ENCODE results near the gene IMP4. TPM values are rescaled to one million over a fixed set of nuclear protein-coding genes. Genes with fewer than 3 reads are reported as not detected.

IMP4 gene
- total and polyA plus RNA-seq, 12 donors, result 50.6 to 190 (median 64.6) TPM

DNA sequence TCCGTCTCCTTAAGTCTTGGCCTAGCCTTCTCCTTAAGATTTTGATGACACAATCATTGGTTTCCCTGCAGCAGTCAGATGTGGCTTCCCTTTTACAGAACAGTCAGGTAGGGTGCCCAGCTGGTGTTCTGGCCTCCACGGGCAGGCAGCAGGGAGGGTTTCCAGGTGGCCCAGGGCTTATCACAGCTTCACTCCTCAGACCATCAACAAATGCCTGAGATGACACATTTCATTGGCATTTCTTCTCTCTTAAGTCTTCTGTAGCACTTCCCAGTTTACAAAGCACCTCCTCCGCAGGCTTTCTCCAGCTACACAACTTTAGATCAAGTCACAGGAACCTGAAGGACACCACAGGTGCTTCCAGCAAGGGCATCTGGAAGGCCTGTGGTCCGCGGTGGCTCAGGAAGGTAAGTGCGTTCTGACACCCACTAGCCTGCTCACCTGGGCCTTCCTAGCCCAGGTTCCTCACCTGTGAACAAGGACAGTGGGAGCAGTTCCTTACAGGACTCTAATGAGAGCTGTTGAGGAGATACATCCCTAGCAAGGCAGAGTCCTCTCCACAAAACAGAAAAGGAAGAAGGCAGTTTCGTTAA is 50.7 kb downstream of the IMP4 start:
- no peak overlapping the region for H3K27ac ChIP-seq
- H3K4me3 ChIP-seq, result no peak overlapping the region
- TF ChIP-seq, protein P1, sequence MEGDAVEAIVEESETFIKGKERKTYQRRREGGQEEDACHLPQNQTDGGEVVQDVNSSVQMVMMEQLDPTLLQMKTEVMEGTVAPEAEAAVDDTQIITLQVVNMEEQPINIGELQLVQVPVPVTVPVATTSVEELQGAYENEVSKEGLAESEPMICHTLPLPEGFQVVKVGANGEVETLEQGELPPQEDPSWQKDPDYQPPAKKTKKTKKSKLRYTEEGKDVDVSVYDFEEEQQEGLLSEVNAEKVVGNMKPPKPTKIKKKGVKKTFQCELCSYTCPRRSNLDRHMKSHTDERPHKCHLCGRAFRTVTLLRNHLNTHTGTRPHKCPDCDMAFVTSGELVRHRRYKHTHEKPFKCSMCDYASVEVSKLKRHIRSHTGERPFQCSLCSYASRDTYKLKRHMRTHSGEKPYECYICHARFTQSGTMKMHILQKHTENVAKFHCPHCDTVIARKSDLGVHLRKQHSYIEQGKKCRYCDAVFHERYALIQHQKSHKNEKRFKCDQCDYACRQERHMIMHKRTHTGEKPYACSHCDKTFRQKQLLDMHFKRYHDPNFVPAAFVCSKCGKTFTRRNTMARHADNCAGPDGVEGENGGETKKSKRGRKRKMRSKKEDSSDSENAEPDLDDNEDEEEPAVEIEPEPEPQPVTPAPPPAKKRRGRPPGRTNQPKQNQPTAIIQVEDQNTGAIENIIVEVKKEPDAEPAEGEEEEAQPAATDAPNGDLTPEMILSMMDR (IDR thresholded peaks at IDR 0.05), result no peak
- WGBS, 2 donors, result 92 to 94% methylated on average over 7 of the region's 7 CpGs
- H3K4me1 ChIP-seq, result peaks cover 3 to 33% (median 21%) of the 10 kb centered on the region in 9 donors
- peaks cover 0 to 2% (median 0%) of the 10 kb centered on the region in 7 donors for H3K27me3 ChIP-seq
- ATAC-seq (no peak), DNase-seq (no peak)
- intact Hi-C loops (cut with DNase I), result loop anchor here in 1 of 10 donors (5.0 kb wide), 1 partner anchor 36 kb away; the partner anchor contains the start of gene PTPN18
- no peaks in the 10 kb centered on the region for H3K36me3 ChIP-seq
- no peaks in the 10 kb centered on the region for H3K9me3 ChIP-seq

Other genes starting within 250 kb of the IMP4 start
- gene POTEF, start 213.7 kb upstream of the IMP4 start, total RNA-seq, result not detected
- not detected for gene POTEF, start 213.7 kb upstream of the IMP4 start, polyA plus RNA-seq
- gene CCDC74B, start 197.8 kb upstream of the IMP4 start, total RNA-seq, result 1 to 10 TPM in 1 of 10 donors, under 1 TPM in 8, not detected in 1; 0.25 to 1.4 (median 0.47) TPM
- under 1 TPM; 0.66 to 0.86 TPM for gene CCDC74B, start 197.8 kb upstream of the IMP4 start, polyA plus RNA-seq
- 10 to 100 TPM; 21.9 to 33.6 (median 25.9) TPM for gene SMPD4, start 161.3 kb upstream of the IMP4 start, total RNA-seq
- 10 to 100 TPM; 31.6 to 60.6 TPM for gene SMPD4, start 161.3 kb upstream of the IMP4 start, polyA plus RNA-seq
- 100 to 1,000 TPM; 297 to 528 (median 396) TPM for gene MZT2B, start 160.6 kb upstream of the IMP4 start, total RNA-seq
- gene MZT2B, start 160.6 kb upstream of the IMP4 start, polyA plus RNA-seq, result 100 to 1,000 TPM; 499 to 911 TPM
- 100 to 1,000 TPM in 1 of 10 donors, 10 to 100 TPM in 3, 1 to 10 TPM in 6; 2.3 to 109 (median 8.7) TPM for gene TUBA3E, start 144.5 kb upstream of the IMP4 start, total RNA-seq
- 100 to 1,000 TPM in 1 of 2 donors, 10 to 100 TPM in 1; 48.3 to 286 TPM for gene TUBA3E, start 144.5 kb upstream of the IMP4 start, polyA plus RNA-seq
- 10 to 100 TPM in 7 of 10 donors, 1 to 10 TPM in 3; 7.8 to 24.3 (median 11.2) TPM for gene PTPN18, start 13.2 kb downstream of the IMP4 start, total RNA-seq
- gene PTPN18, start 13.2 kb downstream of the IMP4 start, polyA plus RNA-seq, result 10 to 100 TPM; 17.3 to 35.0 TPM
- gene POTEI, start 166.4 kb downstream of the IMP4 start, total RNA-seq, result not detected
- gene POTEI, start 166.4 kb downstream of the IMP4 start, polyA plus RNA-seq, result not detected
- not detected for gene CFC1B, start 178.3 kb downstream of the IMP4 start, total RNA-seq
- not detected for gene CFC1B, start 178.3 kb downstream of the IMP4 start, polyA plus RNA-seq

Data from heart right ventricle (tissue), 16 donors.